HG02852 (cell line): Measurements from ENCODE around the gene KMT2B.
"Not testable (repeated sequence)": the region's sequence is repeated elsewhere in the genome, so short reads cannot be mapped to it uniquely, and the experiment has no call there.

Experiments used
- ATAC-seq: cut with Tn5 transposase; IDR thresholded peaks from one replicate; pipeline ENCODE4 v1.9.1; 2021; ENCODE audit warnings: mild to moderate bottlenecking, moderate library complexity; ENCODE audit not compliant: unreplicated experiment

The KMT2B gene

GRCh38 chr19:35756377-35757230, 38.8 kb downstream of the KMT2B start, which contains the start of gene HSPB6:
HSPB6 (minus strand) TSS chr19:35757029; CDS start chr19:35757008, 21 bp downstream.
- no peak for ATAC-seq

DNA sequence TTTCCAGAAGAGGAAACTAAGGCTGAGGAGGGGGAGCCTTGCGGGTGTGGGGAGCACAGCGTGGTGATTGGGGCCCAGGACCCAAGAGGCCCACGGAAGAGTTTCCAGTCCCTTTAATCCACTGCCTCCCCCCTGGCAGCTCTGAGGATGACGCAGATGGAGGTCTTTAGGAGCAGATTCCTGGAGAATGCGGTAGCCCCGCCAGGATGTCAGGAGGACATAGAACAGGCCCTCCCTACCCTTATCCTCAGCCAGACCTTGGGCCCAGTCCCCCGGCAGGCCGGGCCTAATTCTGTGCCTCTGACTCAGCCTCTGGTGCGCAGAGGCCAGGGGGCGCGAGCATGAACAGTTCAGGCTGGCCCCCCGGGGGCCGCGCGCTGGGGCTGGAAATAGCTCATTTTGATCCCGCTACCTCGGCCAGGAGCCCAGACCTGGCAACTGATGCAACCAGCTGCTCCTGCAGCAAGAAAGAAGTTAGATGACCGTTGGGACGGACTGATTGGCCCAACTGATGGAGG, 39.5 kb downstream of the KMT2B start:
- ATAC-seq: no peak

DNA sequence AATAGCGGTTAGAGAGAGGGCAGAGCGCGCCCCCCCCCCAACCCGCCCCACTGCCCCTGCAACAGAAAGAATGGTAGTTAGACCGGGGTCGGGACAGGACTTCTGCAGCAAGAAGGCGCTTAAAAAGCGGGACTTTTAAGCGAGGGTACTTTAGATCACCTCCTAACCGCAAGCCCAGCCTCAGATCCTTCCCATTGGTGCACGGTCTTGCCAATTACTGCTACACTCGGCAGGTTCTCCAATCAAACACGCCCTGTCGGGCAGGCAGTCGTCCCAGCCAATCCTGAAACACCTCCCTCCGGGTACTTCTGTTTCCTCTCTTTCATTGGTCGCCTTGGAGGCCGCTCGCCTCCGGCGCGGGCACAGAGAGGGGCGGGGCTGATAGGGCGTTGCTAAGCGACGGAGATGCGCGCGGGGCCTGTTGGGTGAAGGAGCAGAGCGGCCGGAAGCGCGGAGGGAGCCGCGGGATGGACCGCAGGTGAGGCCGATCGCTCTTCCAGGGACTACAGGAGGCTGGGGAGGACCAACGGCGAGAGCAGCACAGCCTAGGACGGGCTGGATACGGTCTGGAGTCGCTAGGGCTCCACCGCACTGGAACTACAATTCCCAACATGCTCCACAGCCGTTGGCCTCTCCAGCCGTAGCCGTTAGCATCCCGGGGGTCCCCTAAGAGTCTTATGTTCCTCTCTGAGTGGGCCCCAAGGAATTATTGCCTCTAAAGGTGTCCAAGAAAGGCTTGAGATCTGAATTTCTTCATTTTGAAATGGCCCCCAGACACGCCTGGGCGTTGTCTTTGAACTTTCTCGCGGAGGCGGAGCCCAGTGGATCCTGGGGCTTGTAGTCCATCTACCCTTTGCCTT, 40.2 kb downstream of the KMT2B start, which contains the start of gene PROSER3:
TSS of gene PROSER3 (plus strand) at position 428 of the 860 bp plus-strand sequence. CDS start at position 468, 40 bp downstream.
- peak; percentile 91 for ATAC-seq

DNA sequence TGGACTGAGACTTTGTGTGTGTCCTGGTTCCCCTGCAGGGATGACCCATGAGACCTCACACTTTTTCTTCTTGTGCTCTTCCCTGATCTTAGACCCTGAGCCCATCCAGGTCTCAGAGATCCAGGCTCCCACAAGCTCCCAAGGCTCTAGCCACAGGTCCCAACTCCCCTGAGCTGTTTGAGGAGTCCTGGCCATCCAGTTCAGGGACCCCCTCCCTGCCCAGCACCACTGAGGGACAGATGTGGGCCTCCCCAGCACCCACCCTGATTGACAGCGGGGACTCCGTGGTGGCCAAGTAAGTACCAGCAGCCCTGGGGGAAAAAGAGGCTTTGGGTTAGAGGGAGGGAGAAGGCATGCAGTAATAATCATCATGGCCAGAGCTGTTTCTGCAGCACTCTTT, 41.9 kb downstream of the KMT2B start:
- ATAC-seq: no peak

DNA sequence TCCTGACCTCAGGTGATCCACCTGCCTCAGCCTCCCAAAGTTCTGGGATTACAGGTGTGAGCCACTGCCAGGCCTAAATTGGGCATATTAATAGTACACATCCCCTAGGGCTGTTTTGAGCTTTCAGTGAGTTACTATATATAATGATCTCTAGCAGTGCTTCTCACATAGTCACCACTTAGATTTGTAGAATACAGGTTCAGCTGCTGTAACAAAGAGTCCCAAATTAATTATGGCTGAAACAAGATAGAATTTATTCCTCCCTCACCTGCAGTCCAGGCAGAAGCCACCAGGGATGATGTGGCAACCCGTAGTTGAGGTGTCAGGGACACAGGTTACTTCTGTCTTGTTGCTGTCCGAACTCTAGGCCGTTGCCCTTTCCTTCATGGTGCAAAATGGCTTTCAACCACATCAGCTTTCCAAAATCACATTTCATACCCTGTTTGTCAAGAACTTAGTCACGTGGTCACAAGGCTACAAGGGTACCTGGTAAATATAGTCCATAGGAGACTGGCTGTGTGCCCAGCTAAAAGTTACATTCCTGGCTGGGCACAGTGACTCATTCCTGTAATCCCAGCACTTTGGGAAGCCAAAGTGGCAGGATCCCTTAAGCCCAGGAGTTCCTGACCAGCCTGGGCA, 43.0 kb downstream of the KMT2B start:
- ATAC-seq: no peak

- no peak for ATAC-seq
Measured at GRCh38 chr19:35764432-35765315, 46.9 kb downstream of the KMT2B start.

- ATAC-seq: no peak
Measured at GRCh38 chr19:35766571-35767104, 48.8 kb downstream of the KMT2B start.

GRCh38 chr19:35767288-35768081, 49.7 kb downstream of the KMT2B start:
- no peak for ATAC-seq

DNA sequence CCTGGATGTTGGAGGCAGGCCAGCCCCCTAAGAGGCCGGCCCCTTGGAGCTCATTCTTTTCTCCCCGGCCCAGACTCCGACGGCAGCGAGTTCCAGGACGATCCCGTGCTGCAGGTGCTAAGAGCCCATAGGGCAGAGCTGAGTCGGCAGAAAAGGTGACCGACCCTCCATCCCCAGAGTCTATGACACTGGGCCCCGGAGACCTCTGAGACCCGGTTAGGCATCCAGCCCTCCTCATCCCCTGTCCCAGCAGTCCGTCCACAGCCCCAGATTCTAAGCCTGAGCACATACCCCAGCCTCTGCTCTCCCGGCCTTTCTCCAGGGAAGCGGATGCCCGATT, 50.2 kb downstream of the KMT2B start:
- no peak for ATAC-seq

GRCh38 chr19:35772362-35772761, 54.6 kb downstream of the KMT2B start:
- ATAC-seq: not testable (repeated sequence)

DNA sequence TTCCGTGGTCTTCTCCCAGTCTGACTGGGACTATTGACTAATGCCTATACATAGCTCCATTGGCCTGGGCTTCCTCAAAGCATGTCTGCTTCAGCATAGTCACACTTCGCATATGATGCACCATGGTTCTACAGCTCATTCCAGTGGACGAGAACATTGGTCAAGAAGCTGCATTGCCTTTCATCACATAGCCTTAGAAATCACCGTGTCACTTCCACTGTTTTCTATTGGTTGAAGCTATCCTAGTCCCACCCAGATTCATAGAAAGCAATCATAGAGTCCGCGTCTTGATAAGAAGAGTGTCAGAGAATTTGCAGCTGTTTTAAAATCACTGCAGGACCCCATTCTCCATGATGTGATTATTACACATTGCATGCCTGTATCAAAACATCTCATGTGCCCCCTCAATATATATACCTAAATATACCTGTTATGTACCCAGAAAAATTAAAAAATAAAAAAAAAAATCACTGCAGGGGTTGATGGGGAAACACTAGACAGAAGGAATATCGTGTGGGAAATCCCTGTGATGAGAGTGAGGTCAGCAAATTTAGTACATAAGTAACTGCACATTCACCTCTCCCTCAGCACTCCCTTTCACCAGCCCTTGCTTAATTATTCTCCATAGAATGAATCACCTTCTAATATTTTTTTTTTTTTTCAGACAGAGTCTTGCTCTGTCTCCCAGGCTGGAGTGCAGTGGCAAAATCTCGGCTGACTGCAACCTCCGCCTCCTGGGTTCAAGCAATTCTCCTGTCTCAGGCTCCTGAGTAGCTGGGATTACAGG, 55.4 kb downstream of the KMT2B start:
- no peak for ATAC-seq

GRCh38 chr19:35774274-35775045, 56.7 kb downstream of the KMT2B start:
- no peak for ATAC-seq

GRCh38 chr19:35775046-35775297, 57.2 kb downstream of the KMT2B start:
- no peak for ATAC-seq

DNA sequence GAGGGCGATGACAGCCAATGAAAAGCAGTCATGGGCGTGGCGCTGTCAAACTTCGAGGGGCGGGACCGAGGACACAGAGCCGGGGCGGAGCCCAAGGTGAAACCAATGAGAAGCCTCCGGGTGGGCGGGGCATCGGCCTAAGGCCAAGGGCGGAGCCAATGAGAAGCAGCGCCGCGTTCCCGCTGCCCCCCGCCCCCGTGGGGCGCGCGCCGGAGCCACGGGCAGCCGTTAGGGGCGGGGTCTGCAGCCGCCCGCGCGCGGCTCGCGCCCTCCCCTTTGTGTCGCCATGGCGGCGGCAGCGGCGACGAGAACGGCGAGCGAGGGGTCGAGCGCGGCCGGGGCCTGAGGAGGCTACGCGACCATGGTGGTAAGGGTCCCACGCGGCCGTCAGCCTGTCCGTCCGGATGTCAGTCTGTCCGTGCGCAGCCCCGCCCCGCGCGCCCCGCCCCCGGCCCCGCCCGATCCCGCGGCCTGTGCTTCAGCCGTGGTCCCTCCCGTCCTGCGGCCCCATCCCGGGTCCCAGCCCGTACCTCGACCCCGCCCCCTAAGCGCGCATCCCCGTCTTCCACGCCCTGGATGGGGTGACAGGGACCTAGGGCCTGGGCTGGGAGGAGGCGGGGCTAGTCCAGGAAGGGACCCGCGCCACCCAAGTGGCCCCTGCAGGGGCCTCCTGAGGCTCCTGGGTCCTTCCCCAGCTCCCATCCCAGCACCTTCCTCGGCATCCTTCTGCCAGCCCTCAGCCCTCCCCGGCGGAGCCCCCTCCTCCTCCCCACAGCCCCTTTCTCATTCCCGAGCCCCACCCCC, 57.7 kb downstream of the KMT2B start, which contains the start of gene ARHGAP33:
TSS of gene ARHGAP33 (plus strand) at position 267 of the 804 bp plus-strand sequence. CDS start at position 362, 95 bp downstream.
- ATAC-seq: peak; percentile 95

DNA sequence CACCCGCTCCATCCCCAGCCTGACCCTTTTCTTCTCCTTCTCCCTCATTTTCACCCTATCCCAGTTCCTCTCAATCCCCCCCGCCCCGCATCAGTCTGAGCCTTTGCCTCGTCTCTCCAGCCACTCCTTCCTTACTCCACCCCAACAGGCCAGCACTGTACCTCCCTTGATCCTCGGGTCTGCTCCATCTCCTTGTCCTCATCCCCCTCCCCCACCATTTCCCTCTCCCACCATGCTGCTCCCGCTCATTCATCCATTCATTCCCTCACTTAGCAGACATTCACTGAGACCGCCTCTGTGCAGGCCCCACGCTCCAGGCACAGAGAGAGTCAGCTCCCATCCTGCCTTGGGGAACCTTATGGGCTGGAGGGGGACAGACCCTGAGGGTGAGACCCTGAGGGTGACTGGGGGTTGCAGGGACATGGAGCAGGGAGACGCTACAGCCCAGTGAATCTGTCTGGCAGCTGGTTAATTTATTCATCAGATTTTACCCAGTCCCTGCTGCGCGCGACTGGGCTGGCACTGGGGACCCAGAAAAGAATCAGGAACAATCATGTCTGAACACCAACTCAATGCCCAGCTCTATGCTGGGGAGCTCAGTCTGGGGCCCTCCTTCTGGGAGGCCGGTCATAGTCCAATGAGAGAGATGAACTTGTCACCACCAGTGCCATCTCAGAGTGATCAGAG, 58.4 kb downstream of the KMT2B start:
- no peak for ATAC-seq
